Measurements from ENCODE around the gene CST7.

DNA sequence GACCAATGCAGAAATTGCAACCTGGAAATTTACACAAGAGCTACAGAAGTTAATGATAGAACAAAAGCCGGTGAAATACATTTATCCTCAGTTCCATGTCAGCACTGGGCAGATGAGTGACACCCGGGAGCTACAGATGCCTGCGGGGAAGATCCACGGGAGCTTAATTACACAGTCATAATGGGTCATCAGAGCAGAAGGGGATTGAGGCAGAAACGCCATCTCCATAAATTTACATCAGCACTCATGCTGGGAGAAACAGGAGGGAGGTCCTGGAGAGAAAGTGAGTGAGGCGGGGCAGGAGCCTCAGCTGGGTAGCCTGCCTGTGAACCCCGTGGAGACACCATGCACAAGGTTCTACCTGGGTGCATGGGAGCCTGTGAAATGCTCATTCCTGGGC lies 37.6 kb upstream of the CST7 start:
- TF ChIP-seq, protein P1, sequence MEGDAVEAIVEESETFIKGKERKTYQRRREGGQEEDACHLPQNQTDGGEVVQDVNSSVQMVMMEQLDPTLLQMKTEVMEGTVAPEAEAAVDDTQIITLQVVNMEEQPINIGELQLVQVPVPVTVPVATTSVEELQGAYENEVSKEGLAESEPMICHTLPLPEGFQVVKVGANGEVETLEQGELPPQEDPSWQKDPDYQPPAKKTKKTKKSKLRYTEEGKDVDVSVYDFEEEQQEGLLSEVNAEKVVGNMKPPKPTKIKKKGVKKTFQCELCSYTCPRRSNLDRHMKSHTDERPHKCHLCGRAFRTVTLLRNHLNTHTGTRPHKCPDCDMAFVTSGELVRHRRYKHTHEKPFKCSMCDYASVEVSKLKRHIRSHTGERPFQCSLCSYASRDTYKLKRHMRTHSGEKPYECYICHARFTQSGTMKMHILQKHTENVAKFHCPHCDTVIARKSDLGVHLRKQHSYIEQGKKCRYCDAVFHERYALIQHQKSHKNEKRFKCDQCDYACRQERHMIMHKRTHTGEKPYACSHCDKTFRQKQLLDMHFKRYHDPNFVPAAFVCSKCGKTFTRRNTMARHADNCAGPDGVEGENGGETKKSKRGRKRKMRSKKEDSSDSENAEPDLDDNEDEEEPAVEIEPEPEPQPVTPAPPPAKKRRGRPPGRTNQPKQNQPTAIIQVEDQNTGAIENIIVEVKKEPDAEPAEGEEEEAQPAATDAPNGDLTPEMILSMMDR (IDR thresholded peaks at IDR 0.05; ENCODE audit: insufficient read depth, low read length, poor library complexity, severe bottlenecking) = no peak
- no peak for TF ChIP-seq EZH2phosphoT487 (conservative IDR thresholded peaks at IDR 0.05; ENCODE audit: low read length)
